Measurements from ENCODE around the gene GUCY1B1.

GUCY1B1 gene

DNA sequence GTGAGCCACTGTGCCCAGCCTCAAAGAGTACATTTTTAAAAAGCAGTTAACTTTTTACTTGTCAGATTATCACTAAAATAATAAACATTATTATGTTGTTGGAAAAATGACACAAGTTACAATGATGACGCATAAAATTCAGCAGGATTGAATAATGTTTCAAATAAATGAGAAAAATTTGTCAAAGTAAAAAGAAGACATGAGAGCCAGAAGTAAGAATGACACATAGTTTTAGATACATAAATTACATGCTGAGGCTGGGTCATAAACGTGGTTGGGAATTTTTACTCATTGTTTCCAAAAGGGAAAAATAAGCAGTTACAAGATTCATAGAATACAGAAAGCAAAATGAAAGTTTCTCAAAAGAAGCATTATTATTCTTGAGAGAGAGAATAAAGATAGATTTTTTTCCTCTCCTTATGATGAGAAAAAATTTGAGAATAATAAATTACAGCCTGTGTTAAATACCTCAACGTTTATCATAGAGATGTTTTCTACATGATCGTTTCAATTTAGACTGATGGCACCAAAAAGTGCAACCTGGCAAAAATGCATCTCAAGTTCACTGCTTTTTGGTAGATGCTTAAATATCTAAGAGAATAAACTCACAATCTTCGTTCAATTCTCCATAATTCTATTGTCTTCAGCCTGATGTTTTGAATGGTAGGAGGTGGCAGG lies 40.4 kb downstream of the GUCY1B1 start:
- no peak for DNase-seq (ENCODE audit: low read depth in 2 of 2)

DNA sequence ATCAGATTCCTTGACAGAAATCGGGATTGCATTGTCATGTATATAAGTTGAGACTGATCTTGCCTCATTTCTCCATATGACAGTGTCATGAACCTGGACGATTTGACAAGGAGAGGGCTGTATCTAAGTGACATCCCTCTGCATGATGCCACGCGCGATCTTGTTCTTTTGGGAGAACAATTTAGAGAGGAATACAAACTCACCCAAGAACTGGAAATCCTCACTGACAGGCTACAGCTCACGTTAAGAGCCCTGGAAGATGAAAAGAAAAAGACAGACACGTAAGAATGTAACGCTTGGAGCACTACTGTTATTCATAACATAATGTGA lies 40.9 kb downstream of the GUCY1B1 start:
- no peak for DNase-seq (ENCODE audit: low read depth in 2 of 2)

DNA sequence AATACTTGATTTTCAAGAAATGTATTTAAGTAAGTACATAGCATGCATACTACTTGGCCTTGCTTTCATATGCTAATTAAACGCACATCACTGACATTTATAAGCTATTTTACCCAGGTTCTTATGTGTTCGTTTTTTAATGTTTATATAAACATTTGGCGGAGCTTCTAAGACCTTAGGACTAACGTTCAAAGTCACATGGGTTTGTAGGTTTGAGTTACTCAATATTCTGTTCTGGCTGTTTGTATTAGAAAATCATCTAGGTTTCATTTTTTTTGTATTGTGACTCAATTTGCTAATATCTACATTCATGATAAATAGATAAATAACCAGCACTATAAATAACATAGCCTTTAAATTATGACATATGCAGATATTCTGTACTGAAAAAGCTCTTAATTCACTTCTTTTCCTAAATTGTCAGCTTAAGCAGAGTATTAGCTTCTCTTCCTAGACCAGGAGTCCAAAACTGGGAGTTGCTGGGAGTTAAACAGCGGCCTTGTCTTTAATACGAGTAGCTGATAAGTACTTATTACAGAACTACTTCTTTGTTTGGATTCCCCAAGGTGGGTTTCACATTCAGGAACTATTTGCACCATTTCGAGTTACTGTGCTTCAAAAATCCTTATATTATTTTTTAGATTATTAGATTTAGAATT lies 42.0 kb downstream of the GUCY1B1 start:
- DNase-seq (ENCODE audit: low read depth in 2 of 2), result no peak

DNA sequence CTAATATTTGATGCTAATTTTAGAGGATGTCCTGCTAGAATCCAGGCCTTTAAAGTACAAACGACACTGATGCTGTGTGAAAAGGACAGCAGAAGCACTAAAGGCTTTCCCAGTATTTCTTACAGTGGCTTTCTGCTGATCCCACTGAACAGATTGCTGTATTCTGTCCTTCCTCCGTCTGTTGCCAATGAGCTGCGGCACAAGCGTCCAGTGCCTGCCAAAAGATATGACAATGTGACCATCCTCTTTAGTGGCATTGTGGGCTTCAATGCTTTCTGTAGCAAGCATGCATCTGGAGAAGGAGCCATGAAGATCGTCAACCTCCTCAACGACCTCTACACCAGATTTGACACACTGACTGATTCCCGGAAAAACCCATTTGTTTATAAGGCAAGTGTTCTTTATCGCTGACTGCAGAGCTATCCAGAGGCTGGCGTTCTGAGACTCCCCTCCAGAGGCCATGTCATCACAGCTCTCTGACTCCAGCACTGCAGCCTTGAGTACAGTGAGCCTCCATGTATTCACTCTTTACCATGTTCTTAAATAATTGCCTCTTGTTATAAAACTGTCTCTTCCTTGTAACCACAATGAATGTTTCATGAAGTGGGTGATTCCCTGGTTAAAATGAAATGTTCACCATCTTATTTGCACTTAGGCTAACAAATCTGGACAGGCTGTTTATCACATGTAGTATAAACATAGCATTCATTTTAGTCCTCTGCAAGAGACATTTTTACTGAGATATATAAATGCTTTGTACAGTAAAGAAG lies 43.6 kb downstream of the GUCY1B1 start:
- no peak for DNase-seq (ENCODE audit: low read depth in 2 of 2)

DNA sequence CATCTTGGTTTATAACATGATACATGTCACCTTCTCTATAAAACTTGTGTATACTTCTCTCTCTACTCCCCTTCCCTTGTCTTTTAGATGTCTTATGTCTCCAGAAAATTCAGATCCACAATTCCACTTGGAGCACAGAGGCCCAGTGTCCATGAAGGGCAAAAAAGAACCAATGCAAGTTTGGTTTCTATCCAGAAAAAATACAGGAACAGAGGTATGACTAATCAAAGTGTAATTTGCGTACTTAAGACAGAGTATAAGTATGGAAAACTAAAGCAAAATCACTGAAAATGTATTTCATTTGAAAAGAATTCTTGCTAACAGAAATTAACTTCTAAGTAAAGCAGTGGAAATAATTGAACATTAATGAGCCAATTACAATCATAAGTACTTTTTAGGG lies 46.2 kb downstream of the GUCY1B1 start:
- no peak for DNase-seq (ENCODE audit: low read depth in 2 of 2)

DNA sequence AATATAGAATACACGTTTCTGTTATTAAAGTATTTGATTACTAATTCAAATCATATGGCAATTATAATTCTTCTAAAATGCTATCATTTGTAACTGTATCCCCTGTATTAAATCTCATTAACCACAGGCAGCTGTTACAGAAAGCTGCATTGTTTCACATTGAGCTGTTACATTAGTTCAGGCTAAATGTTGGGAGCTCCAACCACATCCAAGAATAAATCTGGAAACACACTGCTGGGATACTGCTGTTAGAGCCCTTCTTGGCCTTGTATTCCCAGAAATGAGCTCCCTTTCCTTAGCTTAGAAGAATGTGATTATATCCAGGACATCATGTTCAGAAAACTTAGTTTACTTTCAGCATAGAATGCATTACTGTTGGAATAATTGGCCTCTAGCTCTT lies 48.2 kb downstream of the GUCY1B1 start:
- DNase-seq (ENCODE audit: low read depth in 2 of 2), result no peak

DNA sequence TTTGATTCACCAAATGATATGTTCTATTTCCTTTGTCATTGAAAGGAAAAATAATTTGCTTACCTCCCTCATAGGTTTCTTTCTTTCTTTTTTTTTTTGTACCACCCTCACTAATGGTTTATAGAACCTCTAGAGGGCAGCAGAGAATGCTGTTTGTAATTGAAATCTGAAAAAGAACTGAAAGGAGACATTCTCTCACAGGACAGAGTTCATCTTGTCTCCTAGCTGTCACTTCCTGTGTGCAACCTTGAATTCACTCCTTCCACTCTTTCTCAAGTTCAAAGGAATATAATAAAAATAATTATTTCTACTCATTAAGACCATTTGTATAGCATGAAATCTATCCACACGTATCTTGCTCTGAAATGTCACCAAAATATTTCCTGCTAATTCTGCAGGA lies 51.0 kb downstream of the GUCY1B1 start:
- no peak for DNase-seq (ENCODE audit: low read depth in 2 of 2)

DNA sequence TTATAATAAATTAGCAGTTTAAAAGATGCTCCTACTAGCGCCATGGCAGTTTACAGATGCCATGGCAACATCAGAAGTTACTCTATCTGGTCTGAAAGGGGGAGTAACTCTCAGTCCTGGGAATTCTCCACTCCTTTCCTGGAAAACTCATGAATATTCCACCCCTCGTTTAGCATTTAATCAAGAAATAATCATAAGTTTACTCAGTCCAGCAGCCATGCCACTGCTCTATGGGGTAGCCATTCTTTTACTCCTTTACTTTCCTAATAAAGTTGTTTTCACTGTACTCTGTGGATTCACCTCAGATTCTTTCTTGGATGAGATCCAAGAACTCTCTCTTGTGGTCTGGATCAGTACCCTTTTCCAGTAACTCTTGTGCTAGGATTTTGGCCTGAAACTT lies 52.3 kb downstream of the GUCY1B1 start:
- no peak for DNase-seq (ENCODE audit: low read depth in 2 of 2)

DNA sequence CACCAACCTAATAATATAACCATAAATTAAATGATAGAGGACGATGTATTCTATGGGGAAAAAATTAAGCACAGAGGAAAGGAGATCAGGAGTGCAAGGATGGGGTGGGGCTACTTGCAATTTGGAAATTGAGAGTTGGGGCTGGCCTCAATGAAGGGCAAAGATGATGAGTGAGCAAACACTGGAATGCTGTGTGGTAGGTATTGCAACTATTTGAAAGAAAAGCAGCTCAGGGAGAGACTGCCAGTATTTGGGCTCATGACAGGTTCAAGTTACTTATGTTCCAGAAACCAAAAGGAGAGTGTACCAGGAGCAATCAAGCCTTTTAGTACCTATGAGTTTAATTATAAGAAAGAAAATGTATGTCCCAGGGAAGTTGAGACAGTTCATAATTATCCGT lies 59.8 kb downstream of the GUCY1B1 start:
- no peak for DNase-seq (ENCODE audit: low read depth in 2 of 2)

DNA sequence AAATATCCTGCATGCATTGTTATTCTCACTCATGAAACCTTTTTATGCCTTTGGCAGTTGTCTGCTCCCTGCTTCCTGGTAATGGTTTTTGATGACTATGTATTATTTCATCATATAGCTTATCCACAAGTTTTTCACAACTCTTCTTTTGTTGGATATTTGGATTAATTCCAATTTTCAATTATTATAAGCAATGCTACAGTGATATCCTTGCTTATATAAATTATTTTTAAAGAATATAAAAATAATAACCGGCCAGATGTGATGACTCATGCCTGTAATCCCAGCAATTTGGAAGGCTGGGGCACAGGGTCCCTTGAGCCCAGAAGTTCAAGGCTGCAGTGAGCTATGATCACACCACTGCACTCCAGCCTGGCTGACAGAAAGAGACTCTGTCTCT lies 60.2 kb downstream of the GUCY1B1 start:
- DNase-seq (ENCODE audit: low read depth in 2 of 2), result no peak

DNA sequence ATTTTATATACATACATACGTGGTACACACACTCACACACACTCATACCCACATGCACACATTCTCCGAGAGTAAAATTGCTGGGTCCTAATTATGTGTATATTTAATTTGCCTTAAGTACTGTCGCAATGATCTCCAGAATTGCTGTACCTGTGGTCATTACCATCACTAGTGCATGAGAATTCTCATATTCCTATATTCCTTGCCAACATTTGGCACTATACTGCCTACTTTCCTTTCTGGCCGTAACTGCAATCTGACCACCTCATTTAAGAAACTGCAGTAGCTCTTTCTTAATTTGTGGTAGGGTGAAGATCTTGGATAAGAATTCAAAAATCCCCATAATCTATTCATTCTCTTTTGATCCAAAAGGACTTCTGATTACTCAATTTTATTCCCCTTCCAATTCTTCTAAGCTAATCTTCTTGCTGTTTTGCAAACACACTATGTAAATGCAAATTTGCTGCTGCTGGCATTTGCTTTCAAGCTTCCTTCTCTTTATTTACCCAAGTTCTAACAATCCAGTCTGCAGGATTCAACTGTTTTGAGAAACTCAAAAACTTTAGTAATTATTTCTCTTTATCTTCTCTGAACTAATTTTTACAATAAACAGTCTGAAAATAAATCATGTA lies 62.2 kb downstream of the GUCY1B1 start:
- no peak for DNase-seq (ENCODE audit: low read depth in 2 of 2)

DNA sequence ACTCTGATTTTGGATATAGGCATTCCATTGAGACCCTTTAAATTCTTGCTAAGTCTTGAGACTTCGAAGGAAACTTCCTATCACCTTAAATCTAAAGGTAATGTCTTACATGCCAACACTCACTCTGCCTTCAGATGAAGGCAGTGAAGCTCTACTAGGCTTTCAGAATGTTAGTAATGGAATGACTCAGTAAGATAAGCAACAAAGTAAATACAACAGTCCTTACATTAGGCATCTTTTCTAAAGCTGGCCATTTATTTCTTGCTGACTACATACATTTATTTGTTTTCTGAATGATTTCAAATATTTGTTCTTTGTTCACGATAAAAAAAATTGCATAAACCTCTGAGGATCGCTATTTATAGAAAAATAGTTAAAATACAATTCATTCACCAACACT lies 63.8 kb downstream of the GUCY1B1 start:
- DNase-seq (ENCODE audit: low read depth in 2 of 2), result no peak

DNA sequence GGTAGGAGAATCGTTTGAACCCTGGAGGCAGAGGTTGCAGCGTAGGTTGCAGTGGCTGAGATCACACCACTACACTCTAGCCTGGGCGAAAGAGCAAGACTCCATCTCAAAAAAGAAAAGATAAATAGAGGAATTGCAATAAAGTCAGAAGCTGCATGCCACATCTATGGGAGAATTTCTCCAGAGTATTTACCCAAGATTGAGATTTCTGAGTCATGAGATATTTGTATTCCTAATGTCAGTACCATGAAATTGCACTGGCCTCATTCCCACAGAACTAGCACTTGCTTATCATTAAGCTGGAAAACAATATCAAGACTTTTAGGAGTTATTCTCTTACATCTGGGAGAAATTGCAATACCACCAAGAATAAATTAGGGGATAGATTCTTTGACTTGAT lies 69.8 kb downstream of the GUCY1B1 start:
- DNase-seq (ENCODE audit: low read depth in 2 of 2), result no peak

DNA sequence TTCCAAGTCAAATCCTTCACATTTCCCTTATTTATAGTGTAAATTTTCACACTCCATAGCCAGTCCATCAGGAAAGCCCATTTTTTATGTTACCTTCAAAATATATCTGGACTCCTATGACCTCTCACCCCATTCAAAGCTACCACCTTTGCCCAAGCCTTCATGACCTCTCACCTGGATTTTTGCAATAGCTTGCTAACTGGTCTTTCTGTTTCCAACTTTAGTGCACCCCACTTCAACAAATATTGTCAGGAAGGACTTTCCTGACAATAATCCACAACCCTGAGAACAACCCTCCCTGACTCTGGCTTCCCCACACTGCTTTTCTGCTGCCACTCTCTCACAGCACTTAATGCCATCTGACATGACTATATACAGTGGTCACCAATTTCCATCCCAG lies 73.8 kb downstream of the GUCY1B1 start:
- DNase-seq (ENCODE audit: low read depth in 2 of 2), result no peak

DNA sequence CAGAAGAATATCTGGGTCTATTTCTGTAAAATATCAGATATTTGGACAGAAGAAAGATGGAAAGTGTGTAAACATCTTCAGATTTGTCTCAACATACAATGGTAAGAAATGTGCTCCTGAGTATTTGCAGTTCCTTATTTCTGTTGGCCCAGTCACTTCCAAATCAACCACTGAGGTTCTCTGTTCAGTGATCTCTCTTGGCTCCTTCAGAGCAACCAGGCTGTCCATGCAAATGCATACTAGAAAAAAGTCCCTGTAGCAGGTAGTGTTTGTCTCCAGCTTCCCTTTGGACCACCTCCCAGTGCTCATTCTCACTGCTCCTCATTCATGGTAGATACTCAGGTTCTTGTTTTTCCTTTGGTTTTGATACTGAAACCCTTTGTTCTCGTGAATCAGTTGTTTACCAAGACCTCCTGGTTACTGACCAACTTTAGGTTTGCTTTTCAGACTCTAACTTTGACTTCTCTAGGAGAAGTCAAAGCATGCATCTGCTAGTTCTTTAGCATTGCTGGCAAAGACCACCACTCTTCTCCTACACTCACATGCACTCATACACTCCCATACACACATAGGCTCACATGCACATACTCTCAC lies 78.5 kb downstream of the GUCY1B1 start:
- no peak for DNase-seq (ENCODE audit: low read depth in 2 of 2)

DNA sequence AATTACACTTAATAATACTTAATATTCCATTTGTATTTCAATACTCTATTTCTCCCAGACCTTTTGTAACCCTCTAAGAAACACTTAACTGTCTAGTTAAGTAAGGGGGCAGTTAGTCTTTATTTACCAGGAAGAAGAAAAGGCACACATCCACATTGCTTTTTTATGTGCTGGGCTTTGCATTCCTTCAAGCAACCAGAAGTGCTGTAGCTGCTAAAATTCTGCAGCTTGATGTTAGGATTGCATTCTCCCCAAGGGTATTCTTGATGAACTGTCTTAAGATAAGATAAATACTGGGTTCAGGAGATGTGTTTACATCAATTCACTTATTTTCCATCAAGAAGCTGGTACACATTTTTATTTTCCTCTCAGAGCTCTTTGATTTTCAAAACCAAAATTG lies 83.3 kb downstream of the GUCY1B1 start:
- DNase-seq (ENCODE audit: low read depth in 2 of 2), result no peak

DNA sequence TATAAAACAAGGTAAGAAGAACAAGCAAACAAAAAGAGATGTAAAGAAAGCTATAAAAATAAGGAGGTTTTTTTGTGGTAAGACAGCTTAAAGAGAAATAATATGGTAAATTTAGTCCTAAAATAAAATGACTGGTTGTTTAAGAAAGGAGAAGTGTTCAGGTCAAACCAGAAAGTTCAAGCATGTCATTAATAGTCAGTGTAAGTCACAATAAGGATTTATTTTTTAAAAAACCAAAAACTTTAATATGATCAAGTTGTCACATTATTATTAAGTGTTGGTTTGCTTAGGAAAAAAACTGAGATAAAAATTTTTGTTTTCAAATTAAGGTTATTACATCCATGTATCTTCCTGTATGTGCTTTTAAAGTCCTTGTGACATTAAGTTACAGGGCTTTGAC lies 88.1 kb downstream of the GUCY1B1 start:
- no peak for DNase-seq (ENCODE audit: low read depth in 2 of 2)

DNA sequence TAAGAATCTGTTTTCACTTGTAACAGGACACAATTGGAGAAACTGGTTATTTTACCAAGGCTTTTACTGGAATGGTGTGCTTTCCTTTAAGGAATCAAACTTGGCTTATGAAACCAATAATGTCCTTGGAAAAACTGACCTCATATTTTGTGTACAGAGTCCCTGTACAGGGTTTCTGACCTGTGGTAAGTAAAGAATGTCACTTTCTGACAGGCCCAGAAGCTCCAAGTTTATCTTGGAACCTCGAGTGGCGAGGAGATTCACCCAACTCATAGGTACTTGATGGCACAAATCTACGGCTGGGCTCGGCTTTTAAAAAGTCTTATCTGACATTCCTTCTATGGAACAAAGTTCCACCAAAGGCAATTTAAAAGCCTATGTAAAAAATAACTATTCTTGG lies 90.2 kb downstream of the GUCY1B1 start:
- no peak for DNase-seq (ENCODE audit: low read depth in 2 of 2)

DNA sequence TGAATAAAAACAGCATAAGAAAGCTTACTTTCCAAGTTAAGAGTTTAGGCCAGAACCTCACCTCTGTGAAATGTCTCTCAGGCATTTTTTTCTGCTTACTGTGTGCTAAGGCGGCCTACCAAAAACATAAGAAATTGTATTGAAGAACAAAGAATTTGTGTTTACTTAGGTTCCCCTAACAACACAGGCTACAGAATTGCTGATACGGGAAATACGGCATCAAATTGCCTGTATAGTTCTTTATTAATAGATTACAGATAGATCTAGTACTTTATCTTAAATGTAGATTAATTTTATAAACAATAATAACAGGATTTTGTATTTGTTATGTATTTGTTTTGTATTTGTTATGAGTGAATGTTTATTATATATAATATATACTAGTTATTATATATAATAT lies 94.4 kb downstream of the GUCY1B1 start:
- DNase-seq (ENCODE audit: low read depth in 2 of 2), result no peak

DNA sequence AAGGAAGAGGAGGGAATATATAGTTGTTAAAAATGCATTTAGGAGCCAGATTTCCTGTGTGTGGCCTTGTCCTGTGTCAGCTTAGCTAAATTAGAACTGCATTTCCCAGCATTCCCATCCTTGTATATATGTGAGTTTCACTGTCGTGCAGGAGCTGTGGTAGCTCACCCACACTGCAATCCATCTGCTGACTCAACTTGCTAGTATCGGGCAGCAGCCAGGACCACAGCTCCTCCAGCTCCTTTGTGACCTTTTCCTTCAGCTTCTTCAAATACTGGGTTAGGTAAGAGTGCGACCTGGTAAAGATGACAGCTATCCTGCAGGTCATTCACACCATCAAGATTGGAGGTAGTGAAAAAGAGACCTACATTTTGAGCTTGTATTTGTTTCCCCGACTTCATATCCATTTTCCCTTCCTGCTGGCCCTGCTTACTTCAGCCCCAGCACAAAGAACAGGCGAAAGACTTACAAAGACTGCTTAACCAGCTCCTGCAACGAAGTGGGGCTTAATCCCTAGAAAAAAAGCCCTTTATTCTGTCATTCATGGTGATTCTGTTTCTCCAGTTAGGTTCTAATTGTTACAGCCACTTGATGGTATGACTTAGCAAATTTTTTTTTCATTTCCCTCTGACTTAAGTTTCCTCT lies 95.9 kb downstream of the GUCY1B1 start:
- no peak for DNase-seq (ENCODE audit: low read depth in 2 of 2)

DNA sequence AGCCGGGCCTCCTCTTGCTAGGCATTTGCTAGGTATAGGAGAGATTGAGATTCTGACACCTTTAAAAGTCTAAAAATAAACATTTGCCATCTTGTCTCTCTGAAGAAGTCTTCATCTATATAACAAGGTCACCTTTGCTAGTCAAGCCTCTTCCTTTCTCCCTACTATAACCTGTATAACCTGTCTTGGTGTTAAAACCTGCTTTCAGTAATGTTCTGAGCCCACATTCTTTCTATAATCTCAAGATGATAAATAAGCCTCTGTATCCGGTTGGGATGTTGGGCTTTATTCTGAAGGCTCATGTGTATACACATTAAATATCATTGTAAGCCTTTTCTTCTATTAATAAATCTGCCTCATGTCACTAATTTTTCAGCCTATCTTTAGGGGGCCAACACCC lies 97.1 kb downstream of the GUCY1B1 start:
- no peak for DNase-seq (ENCODE audit: low read depth in 2 of 2)

All from stimulated activated CD4-positive, alpha-beta T cell treated with anti-CD3 and anti-CD28 coated beads, Interleukin-1b, Interleukin-23, amount 100 ng/mL, for 4 hours (primary cell).